Stimulated activated CD4-positive, alpha-beta T cell treated with anti-CD3 and anti-CD28 coated beads, Interleukin-2, amount 100 ng/mL, for 48 hours (primary cell): ENCODE measurements around the gene FIS1.
A peak's percentile ranks its signal among the peaks of the same experiment; 100 is the strongest.
"Not testable (repeated sequence)": the region's sequence is repeated elsewhere in the genome, so short reads cannot be mapped to it uniquely, and the experiment has no call there.

ENCODE experiments used
- DNase-seq, 2 donors: peaks; one replicate each; pipeline ENCODE4 v3.0.0-alpha.2; 2020

The FIS1 gene

GRCh38 chr7:101255796-101256195 is 10.9 kb upstream of the FIS1 start:
- DNase-seq = no peak

- not testable (repeated sequence) for DNase-seq
Measured at GRCh38 chr7:101253199-101253598, 8.3 kb upstream of the FIS1 start.

DNA sequence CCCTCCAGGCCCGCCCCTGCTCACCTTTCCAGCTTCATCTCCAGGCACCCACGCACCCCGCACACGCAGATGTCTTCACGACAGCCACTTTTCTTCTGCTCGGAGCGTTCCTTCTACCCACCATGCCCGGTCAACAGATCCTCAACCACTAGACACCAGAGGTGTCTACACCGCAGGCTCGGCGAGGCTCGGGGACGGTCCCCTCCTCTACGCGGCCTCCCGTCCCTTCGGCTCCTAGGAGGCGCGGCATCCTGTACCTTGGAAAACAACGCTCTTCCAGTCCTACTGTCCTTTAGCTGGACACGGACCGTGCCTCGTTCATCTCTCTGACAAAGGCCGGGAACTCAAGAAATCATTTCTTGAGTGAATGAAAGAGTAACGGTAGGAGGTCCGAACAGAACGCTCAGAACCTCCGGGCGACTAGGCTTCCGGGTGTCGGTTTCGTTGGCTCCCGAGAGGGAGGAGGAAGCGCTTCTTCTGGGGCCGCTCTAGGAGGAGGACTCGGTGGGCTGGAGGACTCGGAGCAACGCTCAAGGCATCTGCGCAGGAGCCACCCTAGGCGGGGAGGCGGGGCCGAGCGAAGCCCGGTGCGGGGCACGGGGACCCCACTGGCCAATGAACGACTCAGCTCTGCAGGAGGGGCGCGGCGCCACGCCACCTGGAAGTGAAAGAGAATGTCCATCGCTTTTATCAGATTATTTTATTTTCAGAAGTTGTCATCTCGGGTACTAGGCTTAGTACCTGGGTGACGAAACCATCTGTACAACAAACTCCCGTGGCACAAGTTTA is 7.2 kb upstream of the FIS1 start:
- peak; percentile 97 to 98 for DNase-seq

GRCh38 chr7:101250324-101250723 is 5.4 kb upstream of the FIS1 start:
- no peak for DNase-seq

DNA sequence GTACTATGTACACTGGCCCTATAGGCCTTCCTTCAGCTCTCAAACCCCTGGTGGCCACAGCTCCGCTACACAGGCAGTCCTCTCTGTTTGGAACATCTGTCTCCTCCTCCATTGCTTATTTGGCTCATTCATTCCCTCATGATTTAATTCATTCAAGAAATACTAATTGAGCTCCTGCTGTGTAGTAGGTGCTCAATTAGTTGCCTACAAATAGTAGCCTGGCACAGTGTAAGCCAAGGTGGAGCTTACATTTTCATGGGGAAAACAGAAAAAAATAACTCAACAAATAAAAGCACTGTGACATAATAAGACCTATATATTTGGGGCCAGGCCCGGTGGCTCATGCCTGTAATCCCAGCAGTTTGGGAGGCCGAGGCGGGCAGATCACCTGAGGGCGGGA is 3.4 kb upstream of the FIS1 start:
- DNase-seq = no peak

- DNase-seq = no peak
Measured at GRCh38 chr7:101245147-101245668, 327 bp upstream of the FIS1 start.

GRCh38 chr7:101243646-101244374 is 1.1 kb downstream of the FIS1 start:
- DNase-seq = no peak

GRCh38 chr7:101241443-101242349 is 3.2 kb downstream of the FIS1 start:
- DNase-seq = no peak

- DNase-seq = no peak
Measured at GRCh38 chr7:101241015-101241363, 3.9 kb downstream of the FIS1 start.

DNA sequence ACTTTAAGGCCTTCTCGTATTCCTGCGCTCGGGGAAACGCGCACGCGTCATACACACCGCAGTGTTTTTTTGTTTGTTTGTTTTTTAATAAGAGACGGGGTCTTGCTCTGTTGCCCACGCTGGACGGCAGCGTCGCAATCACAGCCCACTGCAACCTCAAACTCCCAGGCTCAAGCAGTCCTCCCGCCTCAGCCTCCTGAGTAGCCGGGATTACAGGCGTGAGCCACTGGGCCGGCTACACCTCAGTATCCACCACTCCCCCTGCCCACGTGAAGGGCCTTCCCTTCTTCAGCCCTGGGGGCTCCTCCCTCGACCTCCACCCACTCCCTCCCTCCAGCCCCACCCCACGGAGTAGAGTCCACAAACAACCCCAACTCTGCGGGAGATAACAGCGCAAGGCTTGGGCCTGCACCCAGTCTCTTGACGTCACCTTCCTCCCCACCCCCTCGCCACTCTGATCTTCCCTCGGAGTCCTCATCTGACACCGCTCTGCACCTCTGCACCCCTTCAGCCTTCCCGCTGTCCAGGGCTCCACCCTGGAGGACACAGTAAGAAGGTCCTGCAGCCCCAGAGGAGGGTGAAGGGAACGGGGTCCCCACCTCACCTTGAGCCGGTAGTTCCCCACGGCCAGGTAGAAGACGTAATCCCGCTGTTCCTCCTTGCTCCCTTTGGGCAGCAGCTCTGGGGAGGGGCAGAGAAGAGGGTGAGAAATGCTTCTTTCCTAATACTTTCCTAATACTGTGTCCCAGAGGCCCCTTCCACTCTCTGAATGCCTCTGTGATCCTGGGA is 4.5 kb downstream of the FIS1 start:
- DNase-seq = no peak

GRCh38 chr7:101239951-101240220 is 5.0 kb downstream of the FIS1 start:
- no peak for DNase-seq

- no peak for DNase-seq
Measured at GRCh38 chr7:101239191-101239950, 5.5 kb downstream of the FIS1 start.

DNA sequence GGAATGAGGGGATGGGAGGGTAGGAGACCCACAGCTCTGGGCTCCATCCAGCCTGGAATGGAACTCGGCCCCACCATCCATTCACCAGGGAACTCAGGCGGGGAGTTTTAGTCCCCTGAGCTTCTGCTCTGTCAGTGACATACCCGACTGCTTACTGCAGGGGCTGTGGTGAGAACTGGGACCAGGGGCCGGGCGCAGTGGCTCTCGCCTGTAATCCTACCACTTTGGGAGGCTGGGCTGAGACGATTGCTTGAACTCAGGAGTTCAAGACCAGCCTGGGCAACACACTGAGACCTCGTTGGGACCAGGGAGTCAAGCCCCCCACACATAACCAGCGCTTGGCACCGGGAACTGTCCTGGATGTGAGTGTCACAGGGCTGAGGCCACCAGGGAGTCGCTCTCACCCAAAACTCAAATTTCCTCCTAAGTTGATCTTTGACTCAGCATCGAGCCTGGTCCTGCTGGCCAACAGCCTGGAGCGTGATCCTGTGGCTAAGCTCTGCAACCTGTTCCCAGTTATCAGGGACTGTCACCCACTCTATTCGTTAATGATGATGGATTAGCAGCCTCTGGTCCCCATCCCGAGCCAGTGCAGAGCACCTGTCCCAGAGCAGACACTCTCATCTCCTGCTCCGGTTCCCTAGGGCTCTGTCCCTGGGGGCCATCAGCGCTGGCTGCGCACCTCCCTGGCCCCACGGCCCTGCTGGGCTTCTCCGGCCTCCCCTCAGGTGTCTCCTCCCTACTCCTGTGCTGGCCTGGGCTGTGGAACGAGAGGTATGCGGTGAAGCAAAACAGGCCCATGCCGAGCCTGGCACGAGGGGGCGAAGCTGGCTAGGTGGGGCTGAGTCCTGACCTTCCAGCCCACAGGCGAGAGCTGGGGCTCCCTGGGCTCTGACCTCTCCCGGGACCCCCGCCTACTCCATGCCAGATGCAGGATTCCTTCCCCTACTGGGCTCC is 6.4 kb downstream of the FIS1 start:
- no peak for DNase-seq

- DNase-seq = no peak
Measured at GRCh38 chr7:101237206-101238067, 7.4 kb downstream of the FIS1 start, which contains the start of gene CLDN15. Gene CLDN15, minus strand, starts transcription at chr7:101237802. Its CDS starts 221 bp downstream, at chr7:101237581.

- DNase-seq = no peak
Measured at GRCh38 chr7:101236292-101236835, 8.5 kb downstream of the FIS1 start.

GRCh38 chr7:101235522-101235921 is 9.4 kb downstream of the FIS1 start:
- no peak for DNase-seq

DNA sequence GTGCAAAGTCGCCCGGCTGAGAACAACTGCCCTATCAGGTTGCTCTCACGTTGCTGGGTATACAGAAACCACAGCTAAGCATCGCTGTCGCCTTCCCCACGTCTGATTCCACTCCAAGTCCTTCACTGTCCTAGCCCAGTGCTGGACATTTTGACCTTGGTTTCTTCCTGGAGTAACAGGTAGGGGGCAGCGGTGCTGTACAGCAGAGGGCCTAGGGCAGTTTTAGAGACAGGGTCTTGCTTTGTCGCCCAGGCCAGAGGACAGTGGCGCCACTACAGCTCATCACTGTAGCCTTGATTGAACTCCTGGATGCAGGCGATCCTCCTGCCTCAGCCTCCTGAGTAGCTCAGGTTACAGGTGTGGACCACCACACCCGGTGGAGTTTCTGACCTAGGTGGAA is 9.8 kb downstream of the FIS1 start:
- no peak for DNase-seq

- no peak for DNase-seq
Measured at GRCh38 chr7:101234636-101235035, 10.2 kb downstream of the FIS1 start.

DNA sequence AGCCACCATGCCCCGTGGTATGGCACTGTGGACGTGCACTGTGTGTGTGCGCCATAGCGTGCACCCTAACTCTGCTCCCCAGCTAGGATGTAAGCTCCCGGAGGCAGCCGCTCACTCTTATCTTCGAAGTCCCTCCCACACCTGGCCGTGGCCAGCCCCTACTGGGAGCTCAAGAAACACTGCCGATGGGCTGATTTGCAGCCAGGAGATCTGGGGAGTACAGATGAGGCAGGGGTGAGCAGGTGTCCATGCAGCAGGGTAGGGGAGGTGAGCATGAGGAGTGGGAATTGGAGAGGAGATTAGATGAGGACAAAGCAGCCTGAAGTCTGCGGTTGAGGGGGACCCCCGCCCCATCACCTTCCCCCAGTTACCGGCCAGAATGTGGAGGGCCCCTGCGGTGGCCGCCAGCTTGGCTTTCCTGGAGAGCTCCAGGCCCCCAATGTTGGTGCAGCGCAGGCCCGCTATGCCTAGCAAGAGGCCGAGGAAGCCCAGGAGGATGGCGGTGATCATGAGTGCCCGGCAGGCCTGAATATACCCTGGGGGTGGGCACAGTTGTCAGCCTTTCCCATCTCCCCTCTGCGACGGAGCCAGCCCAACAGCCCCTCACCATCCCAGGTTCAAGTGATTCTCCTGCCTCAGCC is 10.9 kb downstream of the FIS1 start:
- DNase-seq = no peak
